CD14-positive monocyte (primary cell): ENCODE results near the gene RILP. TPM values are rescaled to one million over a fixed set of nuclear protein-coding genes. Genes with fewer than 3 reads are reported as not detected.

ENCODE experiments used
- DNase-seq, 3 donors: peaks; one replicate each; pipeline ENCODE4 v3.0.0-alpha.2; 2011 to 2022
- H2AFZ ChIP-seq: 2 replicates; pipeline ENCODE4 v1.6.0; 2012; ENCODE audit warnings: mild to moderate bottlenecking, low read depth, low read length, inconsistent platforms; ENCODE audit not compliant: insufficient read depth, poor library complexity, severe bottlenecking
- H3K27ac ChIP-seq, 2 donors: 1 replicate in 1 of 2; 2 replicates in 1 of 2; pipeline ENCODE4 v1.5.1; 2012 to 2013; ENCODE audit warnings: low read length in 2 of 2, control low read depth in 1 of 2, inconsistent platforms in 1 of 2, low read depth in 1 of 2, mild to moderate bottlenecking in 1 of 2
- H3K27me3 ChIP-seq, 2 donors: one replicate each; pipeline versions ENCODE4 v1.6.0 to v1.6.1; 2011 to 2013; ENCODE audit warnings: low read length in 2 of 2; ENCODE audit not compliant: control insufficient read depth in 2 of 2, insufficient read depth in 2 of 2
- H3K36me3 ChIP-seq, 2 donors: replicated peaks in 1 of 2; 1 replicate in 1 of 2; 2 replicates in 1 of 2; pipeline versions ENCODE4 v1.5.1 to v1.6.1; 2012 to 2013; ENCODE audit warnings: low read length in 2 of 2, control low read depth in 1 of 2, inconsistent platforms in 1 of 2, mild to moderate bottlenecking in 1 of 2; ENCODE audit not compliant: insufficient read depth in 2 of 2, control insufficient read depth in 1 of 2
- H3K4me1 ChIP-seq, 2 donors: 1 replicate in 1 of 2; 2 replicates in 1 of 2; pipeline versions ENCODE4 v1.5.1 to v1.6.1; 2012 to 2013; ENCODE audit warnings: low read length in 2 of 2, control low read depth in 1 of 2, inconsistent platforms in 1 of 2, mild to moderate bottlenecking in 1 of 2, moderate library complexity in 1 of 2; ENCODE audit not compliant: insufficient read depth in 2 of 2, control insufficient read depth in 1 of 2
- H3K4me2 ChIP-seq: replicated peaks from 2 replicates; pipeline ENCODE3; 2012; ENCODE audit warnings: low read length, moderate library complexity, mild to moderate bottlenecking; ENCODE audit not compliant: poor library complexity, severe bottlenecking; ENCODE audit errors: extremely low read depth
- H3K4me3 ChIP-seq, 3 experiments: fragments of 200-600 bp in 1 of 3; sonication (generic) in 1 of 3; replicated peaks in 1 of 3; 1 replicate in 2 of 3; 2 replicates in 1 of 3; pipeline ENCODE4 v1.5.1; 2011 to 2013; ENCODE audit warnings: low read length in 3 of 3, mild to moderate bottlenecking in 3 of 3, control low read depth in 2 of 3, low read depth in 2 of 3, inconsistent platforms in 1 of 3, moderate library complexity in 1 of 3
- H3K79me2 ChIP-seq: 2 replicates; pipeline ENCODE4 v1.6.0; 2012; ENCODE audit warnings: mild to moderate bottlenecking, control low read depth, inconsistent platforms, low read length, moderate library complexity; ENCODE audit not compliant: insufficient read depth
- H3K9ac ChIP-seq: 2 replicates; pipeline ENCODE4 v1.6.0; 2017; ENCODE audit warnings: low read length, mild to moderate bottlenecking; ENCODE audit not compliant: insufficient read depth, poor library complexity, severe bottlenecking
- H3K9me3 ChIP-seq, 2 donors: replicated peaks in 1 of 2; 1 replicate in 1 of 2; 2 replicates in 1 of 2; pipeline versions ENCODE4 v1.5.1 to v1.6.1; 2012 to 2013; ENCODE audit warnings: low read length in 2 of 2, control low read depth in 1 of 2; ENCODE audit not compliant: control insufficient read depth in 1 of 2, insufficient read depth in 1 of 2
- H4K20me1 ChIP-seq: 2 replicates; pipeline ENCODE4 v1.6.0; 2012; ENCODE audit warnings: mild to moderate bottlenecking, low read length, control low read depth, moderate library complexity; ENCODE audit not compliant: insufficient read depth
- H3K27ac Mint-ChIP-seq, 7 donors: one replicate each; pipeline ENCODE4 v1.8.0; 2020; ENCODE audit warnings: mild to moderate bottlenecking in 7 of 7, mixed read lengths in 7 of 7, moderate library complexity in 6 of 7, inconsistent platforms in 2 of 7
- H3K27me3 Mint-ChIP-seq, 3 donors: one replicate each; pipeline ENCODE4 v1.8.0; 2021 to 2022; ENCODE audit warnings: low read depth in 3 of 3, mild to moderate bottlenecking in 3 of 3, mixed read lengths in 3 of 3, moderate library complexity in 3 of 3, inconsistent platforms in 1 of 3
- H3K36me3 Mint-ChIP-seq, 2 donors: one replicate each; pipeline ENCODE4 v1.8.0; 2020; ENCODE audit warnings: mixed read lengths in 2 of 2, inconsistent platforms in 1 of 2, mild to moderate bottlenecking in 1 of 2
- H3K4me1 Mint-ChIP-seq: one replicate; pipeline ENCODE4 v1.8.0; 2020; ENCODE audit warnings: mild to moderate bottlenecking, mixed read lengths
- H3K4me3 Mint-ChIP-seq, 2 donors: one replicate each; pipeline ENCODE4 v1.8.0; 2020; ENCODE audit warnings: mild to moderate bottlenecking in 2 of 2, mixed read lengths in 2 of 2, moderate library complexity in 1 of 2
- H3K9me3 Mint-ChIP-seq, 7 donors: one replicate each; pipeline ENCODE4 v1.8.0; 2020 to 2022; ENCODE audit warnings: mixed read lengths in 7 of 7, mild to moderate bottlenecking in 6 of 7, moderate library complexity in 6 of 7, inconsistent platforms in 2 of 7
- CTCF ChIP-seq: fragments of 200-600 bp; IDR thresholded peaks from one replicate; pipeline ENCODE4 v1.8.0; 2022; ENCODE audit warnings: antibody characterized with exemption, mild to moderate bottlenecking
- whole genome bisulfite sequencing: methylation state at CpG from one replicate; pipeline ENCODE4 v1.1.5; 2013; ENCODE audit warnings: missing lambda C conversion rate; ENCODE audit not compliant: insufficient coverage; 5-methylcytosine and 5-hydroxymethylcytosine counted together
- intact Hi-C, 2 donors: fragments of 100-400 bp; cut with micrococcal nuclease; formaldehyde crosslinking; loops; one replicate each; pipeline versions ENCODE4 v1.15.0 to v1.15.1; 2023
- polyA plus RNA-seq, 3 donors: library from polyadenylated mRNA; depleted of rRNA in 1 of 3; unstranded in 2 of 3; stranded (reverse) in 1 of 3; fragments of 300-500 nt in 2 of 3; fragments of >200 nt in 1 of 3; fragmentation: Illumina TruSeq in 2 of 3; gene quantifications; 1 replicate in 2 of 3; 2 replicates in 1 of 3; pipeline ENCODE4 v1.2.3, GENCODE V29; 2012 to 2021

Gene RILP
- polyA plus RNA-seq, 3 donors, result 23.8 to 49.5 (median 49.4) TPM

GRCh38 chr17:1639549-1640180 is 10.0 kb downstream of the RILP start:
- WGBS, result 81% methylated on average over 9 of the region's 11 CpGs
- peaks cover 38 to 39% of the 10 kb centered on the region in 2 donors for H3K36me3 Mint-ChIP-seq
- no peaks in the 10 kb centered on the region for H3K79me2 ChIP-seq
- H3K4me2 ChIP-seq, result no peak overlapping the region
- peak overlapping the region in 1 of 7 donors; percentile 23 for H3K27ac Mint-ChIP-seq
- no peak overlapping the region for H2AFZ ChIP-seq
- H3K9me3 Mint-ChIP-seq, result peaks cover 0 to 5% (median 0%) of the 10 kb centered on the region in 7 donors
- H3K4me1 Mint-ChIP-seq, result peaks cover 20% of the 10 kb centered on the region
- no peaks in the 10 kb centered on the region for H3K27me3 ChIP-seq
- H4K20me1 ChIP-seq, result peaks cover 11% of the 10 kb centered on the region
- peaks cover 20 to 25% of the 10 kb centered on the region in 2 donors for H3K36me3 ChIP-seq
- H3K27me3 Mint-ChIP-seq, result peaks cover 0 to 8% (median 6%) of the 10 kb centered on the region in 3 donors
- no peak overlapping the region for H3K4me3 Mint-ChIP-seq
- peaks cover 16 to 25% of the 10 kb centered on the region in 2 donors for H3K4me1 ChIP-seq
- intact Hi-C loops, result loop anchor here in 1 of 2 donors (10.0 kb wide), 4 partner anchors 75 to 755 kb away; partner anchors contain the start of gene TLCD2
- no peak for TF ChIP-seq CTCF
- H3K9ac ChIP-seq, result no peak overlapping the region
- H3K4me3 ChIP-seq, result no peak overlapping the region
- DNase-seq, result peak in 1 of 3 donors; percentile 12
- no peak overlapping the region for H3K27ac ChIP-seq
- no peaks in the 10 kb centered on the region for H3K9me3 ChIP-seq

GRCh38 chr17:1638624-1639300 is 10.9 kb downstream of the RILP start:
- intact Hi-C loops, result no loop called here
- Histone ChIP-seq H3K4me3 (no peak overlapping the region), H3K9me3 (no peaks in the 10 kb centered on the region), H3K27me3 (no peaks in the 10 kb centered on the region), H3K4me2 (no peak overlapping the region), H3K27ac (no peak overlapping the region), H2AFZ (no peak overlapping the region), H3K9ac (no peak overlapping the region), H4K20me1 (peaks cover 11% of the 10 kb centered on the region), H3K36me3 (peaks cover 23 to 29% of the 10 kb centered on the region in 2 donors), H3K79me2 (no peaks in the 10 kb centered on the region), H3K4me1 (peaks cover 7 to 16% of the 10 kb centered on the region in 2 donors)
- no peak overlapping the region for H3K4me3 Mint-ChIP-seq
- DNase-seq, result peak in 1 of 3 donors; percentile 4
- peaks cover 0 to 8% (median 1%) of the 10 kb centered on the region in 3 donors for H3K27me3 Mint-ChIP-seq
- WGBS, result 86% methylated on average over 15 of the region's 19 CpGs
- peaks cover 40 to 42% of the 10 kb centered on the region in 2 donors for H3K36me3 Mint-ChIP-seq
- peaks cover 12% of the 10 kb centered on the region for H3K4me1 Mint-ChIP-seq
- peaks cover 0 to 2% (median 0%) of the 10 kb centered on the region in 7 donors for H3K9me3 Mint-ChIP-seq
- no peak for TF ChIP-seq CTCF
- H3K27ac Mint-ChIP-seq, result peak overlapping the region in 1 of 7 donors; percentile 26
